H1 (cell line): ENCODE measurements around the gene SLC12A6. TPM values are rescaled to one million over a fixed set of nuclear protein-coding genes. Genes with fewer than 3 reads are reported as not detected.

Experiments
- CTCF ChIA-PET: fragments of 300-600 bp; sonication (Branson Sonifier 250); formaldehyde crosslinking; loops from one replicate; lab custom pipeline; 2021; ENCODE audit not compliant: partially characterized antibody; lab: Charles Lee
- POLR2A ChIA-PET: fragments of 300-600 bp; sonication (Branson Sonifier 250); formaldehyde crosslinking; loops from one replicate; lab custom pipeline; 2021; ENCODE audit warnings: inconsistent platforms; ENCODE audit not compliant: partially characterized antibody; lab: Charles Lee
- DNase-seq, 2 experiments: peaks; one replicate each; pipeline versions ENCODE4 v3.0.0 to v3.0.0-alpha.2; 2010 to 2022; ENCODE audit warnings: low spot score in 2 of 2, low read depth in 1 of 2, mixed read lengths in 1 of 2
- FAIRE-seq: peaks from 2 replicates; lab custom pipeline; 2011; peaks lifted over from hg19 to GRCh38; lab: Jason Lieb, UNC
- H2AFZ ChIP-seq: 2 replicates; pipeline ENCODE4 v1.8.1; 2012; ENCODE audit warnings: low read length, inconsistent platforms
- H2AK5ac ChIP-seq: 2 replicates; pipeline ENCODE4 v1.6.1; 2013; ENCODE audit warnings: low read depth, low read length
- H2BK120ac ChIP-seq: replicated peaks from 2 replicates; pipeline ENCODE3; 2013; ENCODE audit warnings: low read depth, low read length, inconsistent platforms
- H2BK12ac ChIP-seq: 2 replicates; pipeline ENCODE4 v1.6.1; 2013; ENCODE audit warnings: low read depth, low read length
- H2BK15ac ChIP-seq: 2 replicates; pipeline ENCODE4 v1.6.1; 2013; ENCODE audit warnings: low read length
- H2BK20ac ChIP-seq: 2 replicates; pipeline ENCODE4 v1.6.1; 2013; ENCODE audit warnings: low read length
- H2BK5ac ChIP-seq: 2 replicates; pipeline ENCODE4 v1.6.1; 2013; ENCODE audit warnings: low read depth, low read length
- H3K14ac ChIP-seq: 2 replicates; pipeline ENCODE4 v1.6.1; 2013; ENCODE audit warnings: inconsistent platforms; ENCODE audit not compliant: insufficient read length
- H3K18ac ChIP-seq: 2 replicates; pipeline ENCODE4 v1.6.1; 2013; ENCODE audit warnings: low read length; ENCODE audit errors: extremely low read depth
- H3K23ac ChIP-seq: 2 replicates; pipeline ENCODE4 v1.6.1; 2013; ENCODE audit warnings: inconsistent platforms; ENCODE audit not compliant: insufficient read length
- H3K23me2 ChIP-seq: 2 replicates; pipeline ENCODE4 v1.6.1; 2013; ENCODE audit warnings: low read depth, low read length
- H3K27ac ChIP-seq: 2 replicates; pipeline ENCODE4 v1.6.1; 2011; ENCODE audit warnings: low read depth, low read length, inconsistent platforms
- H3K27me3 ChIP-seq, 4 experiments: replicated peaks in 1 of 4; 1 replicate in 1 of 4; 2 replicates in 3 of 4; pipeline versions ENCODE4 v1.6.1 to v1.8.1; 2011 to 2013; ENCODE audit warnings: low read length in 3 of 4, mild to moderate bottlenecking in 3 of 4, inconsistent platforms in 2 of 4, mixed read lengths in 2 of 4, moderate library complexity in 1 of 4; ENCODE audit not compliant: control insufficient read depth in 3 of 4, insufficient read depth in 3 of 4; ENCODE audit errors: extremely low read depth in 1 of 4
- H3K36me3 ChIP-seq, 4 experiments: 2 replicates each; pipeline versions ENCODE4 v1.6.1 to v1.8.1; 2011 to 2013; ENCODE audit warnings: mild to moderate bottlenecking in 4 of 4, low read length in 3 of 4, moderate library complexity in 2 of 4, control low read depth in 1 of 4, inconsistent platforms in 1 of 4; ENCODE audit not compliant: insufficient read depth in 4 of 4, control insufficient read depth in 2 of 4
- H3K4ac ChIP-seq: replicated peaks from 2 replicates; pipeline ENCODE3; 2013; ENCODE audit warnings: low read length, low read depth, mixed read lengths, inconsistent platforms; ENCODE audit not compliant: insufficient read length
- H3K4me1 ChIP-seq, 4 experiments: replicated peaks in 1 of 4; 1 replicate in 1 of 4; 2 replicates in 3 of 4; pipeline versions ENCODE4 v1.6.1 to v1.8.1; 2011 to 2013; ENCODE audit warnings: low read length in 3 of 4, inconsistent platforms in 2 of 4, mixed read lengths in 1 of 4; ENCODE audit not compliant: insufficient read depth in 4 of 4, control insufficient read depth in 3 of 4
- H3K4me2 ChIP-seq, 2 experiments: 2 replicates each; pipeline versions ENCODE4 v1.6.1 to v1.8.1; 2011 to 2013; ENCODE audit warnings: low read depth in 2 of 2, low read length in 2 of 2, control low read depth in 1 of 2, inconsistent platforms in 1 of 2, mild to moderate bottlenecking in 1 of 2; ENCODE audit not compliant: insufficient read depth in 1 of 2
- H3K4me3 ChIP-seq, 4 experiments: fragments of 200-600, 300-600 bp in 1 of 4; sonication (generic), shearing (Covaris generic), sonication (Bioruptor Twin) in 1 of 4; 2 replicates each; pipeline versions ENCODE4 v1.5.1 to v1.8.1; 2011 to 2016; ENCODE audit warnings: low read length in 4 of 4, low read depth in 3 of 4, control low read depth in 2 of 4, inconsistent platforms in 2 of 4, mild to moderate bottlenecking in 2 of 4, mixed read lengths in 1 of 4, moderate library complexity in 1 of 4; ENCODE audit not compliant: insufficient read depth in 2 of 4; ENCODE audit errors: extremely low read depth in 1 of 4
- H3K56ac ChIP-seq: replicated peaks from 2 replicates; pipeline ENCODE3; 2013; ENCODE audit warnings: low read depth, mild to moderate bottlenecking, mixed read lengths, low read length, inconsistent platforms; ENCODE audit not compliant: insufficient read length
- H3K79me1 ChIP-seq: 2 replicates; pipeline ENCODE4 v1.6.1; 2013; ENCODE audit warnings: low read depth, low read length, control low read depth
- H3K79me2 ChIP-seq, 2 experiments: 2 replicates each; pipeline versions ENCODE4 v1.6.1 to v1.8.1; 2012 to 2013; ENCODE audit warnings: low read length in 2 of 2, mild to moderate bottlenecking in 2 of 2, inconsistent platforms in 1 of 2; ENCODE audit not compliant: insufficient read depth in 2 of 2, control insufficient read depth in 1 of 2
- H3K9ac ChIP-seq, 4 experiments: replicated peaks in 1 of 4; 1 replicate in 1 of 4; 2 replicates in 3 of 4; pipeline versions ENCODE4 v1.6.1 to v1.8.1; 2011 to 2013; ENCODE audit warnings: low read depth in 3 of 4, low read length in 3 of 4, control low read depth in 2 of 4, mild to moderate bottlenecking in 2 of 4, moderate library complexity in 2 of 4, inconsistent platforms in 1 of 4; ENCODE audit errors: extremely low read depth in 1 of 4
- H3K9me3 ChIP-seq, 2 experiments: 2 replicates each; pipeline versions ENCODE4 v1.6.1 to v1.8.1; 2012 to 2013; ENCODE audit warnings: mild to moderate bottlenecking in 2 of 2, moderate library complexity in 2 of 2, control low read depth in 1 of 2, inconsistent platforms in 1 of 2, low read depth in 1 of 2, low read length in 1 of 2, mixed read lengths in 1 of 2; ENCODE audit not compliant: insufficient read depth in 2 of 2
- H4K20me1 ChIP-seq, 2 experiments: replicated peaks in 1 of 2; 2 replicates each; pipeline versions ENCODE3 to v1.8.1; 2011 to 2013; ENCODE audit warnings: inconsistent platforms in 2 of 2, low read length in 2 of 2, mild to moderate bottlenecking in 1 of 2; ENCODE audit not compliant: insufficient read depth in 2 of 2, control insufficient read depth in 1 of 2
- H4K5ac ChIP-seq: 2 replicates; pipeline ENCODE4 v1.6.1; 2013; ENCODE audit warnings: low read length, low read depth, mixed read lengths, inconsistent platforms; ENCODE audit not compliant: insufficient read length
- H4K8ac ChIP-seq: 2 replicates; pipeline ENCODE4 v1.8.0; 2013; ENCODE audit warnings: mild to moderate bottlenecking, moderate library complexity, low read length, inconsistent platforms; ENCODE audit not compliant: insufficient read depth; ENCODE audit errors: extremely low read depth
- H4K91ac ChIP-seq: replicated peaks from 2 replicates; pipeline ENCODE3; 2013; ENCODE audit warnings: low read length, mixed read lengths, inconsistent platforms; ENCODE audit not compliant: insufficient read length
- POLR2A ChIP-seq, 2 experiments: IDR thresholded peaks; 1 replicate in 1 of 2; 2 replicates in 1 of 2; pipeline ENCODE4 v1.6.1; 2011; ENCODE audit warnings: low read depth in 2 of 2, low read length in 2 of 2, mild to moderate bottlenecking in 2 of 2; ENCODE audit errors: control extremely low read depth in 1 of 2
- SAP30 ChIP-seq: fragments of 300-600 bp; sonication (generic); IDR thresholded peaks from 2 replicates; pipeline ENCODE4 v1.7.1; 2012; ENCODE audit warnings: low read length, moderate library complexity, mild to moderate bottlenecking, inconsistent platforms; ENCODE audit not compliant: insufficient read depth, insufficient replicate concordance
- WGBS, 2 experiments: shearing (Covaris generic) in 1 of 2; methylation state at CpG; one replicate each; pipeline versions ENCODE4 v1.1.6 to v1.1.7; 2013 to 2015; ENCODE audit warnings: low lambda C conversion rate in 2 of 2, mixed read lengths in 2 of 2, inconsistent platforms in 1 of 2, low coverage in 1 of 2, missing lambda C conversion rate in 1 of 2; ENCODE audit not compliant: insufficient replicate concordance in 2 of 2, insufficient coverage in 1 of 2, insufficient read length in 1 of 2; ENCODE audit errors: extremely low coverage in 1 of 2, missing lambda C conversion rate in 1 of 2; 5-methylcytosine and 5-hydroxymethylcytosine counted together
- polyA plus RNA-seq, 7 experiments: library from polyadenylated mRNA; depleted of rRNA in 3 of 7; stranded (reverse) in 5 of 7; unstranded in 2 of 7; fragments of >200 nt in 5 of 7; fragments of 200-250 nt in 2 of 7; gene quantifications; 1 replicate in 5 of 7; 2 replicates in 1 of 7; 4 replicates in 1 of 7; pipeline versions ENCODE4 v1.2.1 to v1.2.3, GENCODE V29; 2011 to 2013; ENCODE audit warnings: missing spikeins in 2 of 7, mixed read lengths in 2 of 7
- total RNA-seq: library from RNA; stranded (reverse); fragmentation: NEBNext Ultra II Directional; extraction: Animal tissue kit (Norgen Biotek cat#: 25700); gene quantifications from 2 replicates; pipeline ENCODE4 v1.2.1, GENCODE V29; 2021

The SLC12A6 gene
- total and polyA plus RNA-seq, 2 of the 8 experiments (the other 6 are each of a cell fraction or from before 2014, with no cell fraction given), result 9.2 to 11.1 TPM

DNA sequence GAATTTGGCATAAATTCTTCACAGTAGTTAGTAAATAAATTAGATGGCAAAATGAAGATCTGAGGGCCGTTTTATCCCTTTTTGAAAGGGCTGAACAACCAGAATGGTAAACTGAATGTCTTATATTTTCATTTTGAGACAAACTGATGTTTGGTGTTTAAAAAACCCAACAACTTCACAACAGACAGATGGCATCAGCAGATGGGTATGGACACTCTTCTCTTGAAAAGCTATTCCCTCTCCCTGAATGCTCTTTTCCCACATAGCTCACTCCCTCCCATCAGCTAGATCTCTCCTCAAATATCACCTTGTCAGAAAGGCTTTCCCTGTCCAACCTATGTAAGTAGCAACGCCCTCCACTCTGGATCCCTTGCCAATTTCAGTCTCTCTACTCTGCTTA is 79.4 kb downstream of the SLC12A6 start:
- H2BK15ac ChIP-seq, result no peak overlapping the region
- H2BK5ac ChIP-seq, result no peak overlapping the region
- no peaks in the 10 kb centered on the region for H3K27me3 ChIP-seq
- H3K4me3 ChIP-seq, result no peak overlapping the region
- H3K4me1 ChIP-seq, result no peaks in the 10 kb centered on the region
- H3K23ac ChIP-seq, result no peak overlapping the region
- no peak overlapping the region for H2BK120ac ChIP-seq
- no peaks in the 10 kb centered on the region for H3K79me1 ChIP-seq
- H3K9me3 ChIP-seq, result no peaks in the 10 kb centered on the region
- 79% methylated on average over 2 of the region's 2 CpGs; no CpG with 5 or more reads in 1 of the 2 experiments for WGBS, 2 experiments
- ChIA-PET CTCF (interaction anchor here (0.6 to 6.4 kb wide), 3 partner anchors 16 to 94 kb away, joined by 3 to 41 read pairs (median 3); no protein-coding TSS in a partner anchor), POLR2A (no interaction called here)
- DNase-seq (no peak), FAIRE-seq (no peak)
- no peak overlapping the region for H3K4me2 ChIP-seq
- H4K5ac ChIP-seq, result no peak overlapping the region
- no peak overlapping the region for H4K8ac ChIP-seq
- H3K14ac ChIP-seq, result no peak overlapping the region
- H2AK5ac ChIP-seq, result no peak overlapping the region
- no peak overlapping the region for H2AFZ ChIP-seq
- H3K79me2 ChIP-seq, result no peaks in the 10 kb centered on the region
- H2BK20ac ChIP-seq, result no peak overlapping the region
- H4K20me1 ChIP-seq, result peaks cover 0 to 1% of the 10 kb centered on the region in 2 experiments
- H4K91ac ChIP-seq, result no peak overlapping the region
- no peaks in the 10 kb centered on the region for H3K23me2 ChIP-seq
- H3K36me3 ChIP-seq, result peaks cover 0 to 4% (median 0%) of the 10 kb centered on the region in 4 experiments; a peak in 2 of 8 replicates
- no peak overlapping the region for H2BK12ac ChIP-seq
- no peak overlapping the region for H3K9ac ChIP-seq
- H3K4ac ChIP-seq, result no peak overlapping the region
- H3K27ac ChIP-seq, result no peak overlapping the region
- H3K18ac ChIP-seq, result no peak overlapping the region
- H3K56ac ChIP-seq, result no peak overlapping the region
- no peak for TF ChIP-seq SAP30
- TF ChIP-seq POLR2A (IDR thresholded peaks at IDR 0.05; ENCODE audit: control extremely low read depth in 1 of 2, low read depth in 2 of 2, low read length in 2 of 2), result no peak
